GM12875 (cell line): Measurements from ENCODE around the gene CDC37.

Experiments
- H3K4me3 ChIP-seq: one replicate; pipeline ENCODE4 v1.5.1; 2011; ENCODE audit warnings: low read depth, low read length, control low read depth
- TF ChIP-seq, protein P1 (sequence below): IDR thresholded peaks from 2 replicates; pipeline ENCODE4 v1.5.1; 2011; ENCODE audit warnings: low read depth, mild to moderate bottlenecking, control low read depth, inconsistent platforms, low read length, moderate library complexity, borderline replicate concordance; ENCODE audit not compliant: insufficient read depth

CDC37 gene

DNA sequence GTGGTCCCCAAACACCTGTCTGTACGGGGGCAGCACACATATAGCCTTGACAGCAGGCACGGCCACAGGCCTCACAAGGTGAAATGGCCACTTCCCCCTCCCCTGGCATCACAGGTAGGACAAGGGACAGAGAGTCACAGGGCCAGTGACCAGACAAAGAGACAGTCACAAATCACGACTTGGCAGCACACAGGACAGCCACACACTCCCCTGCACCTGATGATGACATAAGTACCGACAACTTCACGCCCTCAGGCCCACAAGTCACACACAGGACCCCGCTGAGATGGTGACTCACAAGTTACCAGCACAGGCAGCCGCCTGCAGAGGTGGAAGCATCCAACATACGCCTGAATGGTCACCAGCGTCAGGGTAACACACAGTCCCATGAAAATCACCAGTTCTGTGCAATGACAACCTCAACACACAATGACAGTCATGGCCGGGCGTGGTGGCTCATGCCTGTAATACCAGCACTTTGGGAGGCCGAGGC, 39.5 kb downstream of the CDC37 start:
- TF ChIP-seq, protein P1, sequence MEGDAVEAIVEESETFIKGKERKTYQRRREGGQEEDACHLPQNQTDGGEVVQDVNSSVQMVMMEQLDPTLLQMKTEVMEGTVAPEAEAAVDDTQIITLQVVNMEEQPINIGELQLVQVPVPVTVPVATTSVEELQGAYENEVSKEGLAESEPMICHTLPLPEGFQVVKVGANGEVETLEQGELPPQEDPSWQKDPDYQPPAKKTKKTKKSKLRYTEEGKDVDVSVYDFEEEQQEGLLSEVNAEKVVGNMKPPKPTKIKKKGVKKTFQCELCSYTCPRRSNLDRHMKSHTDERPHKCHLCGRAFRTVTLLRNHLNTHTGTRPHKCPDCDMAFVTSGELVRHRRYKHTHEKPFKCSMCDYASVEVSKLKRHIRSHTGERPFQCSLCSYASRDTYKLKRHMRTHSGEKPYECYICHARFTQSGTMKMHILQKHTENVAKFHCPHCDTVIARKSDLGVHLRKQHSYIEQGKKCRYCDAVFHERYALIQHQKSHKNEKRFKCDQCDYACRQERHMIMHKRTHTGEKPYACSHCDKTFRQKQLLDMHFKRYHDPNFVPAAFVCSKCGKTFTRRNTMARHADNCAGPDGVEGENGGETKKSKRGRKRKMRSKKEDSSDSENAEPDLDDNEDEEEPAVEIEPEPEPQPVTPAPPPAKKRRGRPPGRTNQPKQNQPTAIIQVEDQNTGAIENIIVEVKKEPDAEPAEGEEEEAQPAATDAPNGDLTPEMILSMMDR, result no peak
- H3K4me3 ChIP-seq, result no peak overlapping the region

DNA sequence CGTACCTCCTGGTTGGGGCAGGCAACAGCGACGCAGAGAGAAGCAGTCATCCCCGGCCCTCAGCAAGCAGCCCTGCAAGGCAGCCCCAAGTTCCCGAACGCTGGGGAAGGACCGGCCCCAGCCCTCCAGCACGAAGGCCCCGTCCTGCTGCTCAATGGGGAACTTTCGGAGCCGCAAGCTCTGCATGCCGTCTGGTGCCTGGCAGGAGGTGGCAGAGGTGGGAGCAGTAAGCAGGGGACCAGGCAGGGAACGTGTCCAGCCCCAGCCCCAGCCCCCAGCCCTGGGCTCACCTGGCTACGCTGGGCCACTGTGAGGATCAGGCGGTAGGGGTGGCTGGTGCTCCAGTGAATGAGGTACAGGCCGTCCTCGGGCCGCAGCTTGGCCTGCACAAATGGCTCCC, 41.1 kb downstream of the CDC37 start:
- TF ChIP-seq, protein P1, result no peak
- H3K4me3 ChIP-seq, result no peak overlapping the region

DNA sequence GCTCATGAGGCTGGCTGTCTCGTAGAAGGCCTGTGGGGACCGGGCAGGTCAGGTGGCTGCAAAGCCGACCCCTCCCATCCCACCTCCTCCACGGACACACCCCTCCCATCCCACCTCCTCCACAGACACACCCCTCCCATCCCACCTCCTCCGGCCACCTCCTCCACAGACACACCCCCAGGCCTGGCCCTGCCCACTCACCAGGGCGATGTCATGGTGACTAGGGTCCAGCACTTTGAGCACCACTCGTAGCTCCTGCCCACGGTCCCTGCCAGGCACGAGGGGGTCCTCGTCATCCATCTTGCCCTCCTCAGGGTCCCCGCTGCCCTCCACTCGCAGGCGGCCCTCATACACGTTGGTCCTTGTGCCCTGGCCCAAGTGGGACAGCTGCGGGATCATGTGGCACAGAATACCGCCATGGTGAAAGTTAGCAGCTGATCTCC, 41.8 kb downstream of the CDC37 start:
- no peak overlapping the region for H3K4me3 ChIP-seq
- TF ChIP-seq, protein P1, result no peak

DNA sequence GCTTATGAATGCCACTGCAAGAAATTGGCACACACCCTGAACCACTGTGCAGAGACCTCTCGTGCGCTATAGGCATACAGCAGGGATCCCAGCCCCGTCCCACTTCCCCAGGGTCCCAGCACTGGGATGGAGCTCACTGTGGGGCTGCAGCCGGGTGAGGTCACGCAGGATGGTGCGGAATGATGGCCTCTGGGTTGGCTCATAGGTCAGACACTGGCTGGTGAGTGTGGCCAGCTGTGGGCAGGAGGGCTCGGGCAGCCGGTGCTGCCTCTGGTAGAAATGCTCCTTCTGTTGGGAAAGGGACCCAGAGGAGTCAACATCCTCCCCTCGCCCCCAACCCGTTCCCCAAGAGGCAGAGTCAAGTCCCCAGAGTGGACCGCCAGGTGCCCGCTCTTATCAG, 46.9 kb downstream of the CDC37 start:
- no peak overlapping the region for H3K4me3 ChIP-seq
- TF ChIP-seq, protein P1, result no peak

DNA sequence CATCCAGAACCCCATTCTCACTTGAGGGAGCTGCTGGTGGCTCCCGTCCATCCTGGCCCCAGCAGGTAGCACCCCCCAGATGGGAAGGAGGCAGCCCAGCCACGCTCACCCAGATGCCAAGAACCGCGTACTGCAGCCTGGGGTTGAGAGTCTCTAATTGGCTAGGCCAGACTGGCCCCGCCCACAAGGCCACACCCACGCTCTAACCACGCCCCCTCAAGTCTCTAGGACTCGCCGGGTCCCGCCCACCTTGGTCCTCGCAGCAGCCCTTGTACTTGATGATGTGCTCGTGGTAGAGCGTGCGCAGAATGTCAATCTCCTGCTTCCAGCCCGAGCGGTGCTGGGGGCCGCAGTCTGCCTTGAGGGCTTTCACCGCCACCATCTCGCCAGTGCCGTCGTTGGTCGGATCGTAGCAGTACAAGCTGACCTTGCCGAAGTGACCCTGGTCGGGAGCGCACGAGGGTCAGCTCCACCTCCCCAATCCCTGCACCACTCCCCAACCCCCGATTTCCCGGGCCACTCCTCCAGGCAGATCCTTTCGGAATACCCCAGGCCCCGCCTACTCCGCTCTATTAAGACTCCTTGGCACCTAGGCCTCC, 49.5 kb downstream of the CDC37 start:
- no peak overlapping the region for H3K4me3 ChIP-seq
- TF ChIP-seq, protein P1, result no peak

DNA sequence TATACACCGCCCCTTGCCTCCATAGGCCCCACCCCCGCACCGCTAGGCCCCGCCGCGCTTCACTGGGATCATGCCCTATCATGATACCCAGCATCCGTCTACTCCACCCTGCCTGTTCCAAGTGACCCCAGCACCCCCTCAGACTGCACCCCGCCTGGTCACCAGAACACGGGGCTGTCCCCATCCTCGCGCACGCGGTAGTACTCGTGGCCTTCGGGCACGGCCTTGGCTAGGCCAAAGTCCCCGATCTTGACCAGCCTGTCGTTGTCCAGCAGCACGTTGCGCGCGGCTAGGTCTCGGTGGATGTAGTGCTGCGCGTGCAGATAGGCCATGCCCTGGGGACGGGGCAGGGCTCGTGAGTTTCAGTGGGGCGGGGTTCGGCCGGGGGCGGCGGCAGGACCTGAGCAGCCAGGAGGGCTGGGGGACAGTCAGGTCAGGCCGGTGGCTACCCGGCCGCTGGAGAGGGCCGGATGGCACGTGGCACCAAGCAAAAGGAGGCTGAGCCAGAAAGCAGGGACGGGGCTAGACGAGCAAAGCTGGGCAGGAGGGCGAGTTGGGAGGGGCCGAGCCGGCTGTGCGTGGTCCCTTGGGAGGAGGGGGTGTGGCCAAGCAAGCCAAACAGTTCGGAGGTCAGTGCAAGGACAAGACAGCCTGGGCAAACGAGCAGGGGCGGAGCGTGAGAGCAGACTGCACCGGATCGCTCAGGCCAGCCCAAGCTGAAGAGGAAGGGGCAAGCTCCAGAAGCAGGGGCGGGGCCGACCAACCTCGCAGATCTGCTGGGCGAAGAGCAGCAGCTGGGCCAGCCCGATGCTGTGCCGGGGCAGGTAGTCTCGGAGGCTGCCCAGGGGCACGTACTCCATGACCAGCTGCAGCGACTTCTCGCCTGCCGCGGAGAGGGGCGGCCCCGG, 50.3 kb downstream of the CDC37 start:
- H3K4me3 ChIP-seq, result no peak overlapping the region
- TF ChIP-seq, protein P1, result no peak
